AG09309 (cell line): Measurements from ENCODE around the gene CGNL1.

Experiments
- DNase-seq: peaks from one replicate; pipeline ENCODE4 v3.0.0-alpha.2; 2010; ENCODE audit warnings: low read depth
- H3K4me3 ChIP-seq: 2 replicates; pipeline ENCODE4 v1.5.1; 2011; ENCODE audit warnings: mild to moderate bottlenecking, low read depth, low read length, moderate library complexity; ENCODE audit not compliant: control insufficient read depth
- CTCF ChIP-seq: IDR thresholded peaks from 2 replicates; pipeline ENCODE4 v1.5.1; 2011; ENCODE audit warnings: mild to moderate bottlenecking, low read depth, low read length, inconsistent platforms; ENCODE audit not compliant: insufficient read depth, control insufficient read depth; ENCODE audit errors: missing control alignments

The CGNL1 gene

GRCh38 chr15:57337868-57338411 lies 38.4 kb upstream of the CGNL1 start:
- TF ChIP-seq CTCF, result peak; percentile 46
- no peak overlapping the region for H3K4me3 ChIP-seq
- no peak for DNase-seq

- TF ChIP-seq CTCF, result no peak
- DNase-seq, result no peak
- H3K4me3 ChIP-seq, result no peak overlapping the region
Observed at GRCh38 chr15:57339321-57339720, 37.0 kb upstream of the CGNL1 start.

- peak; percentile 82 for TF ChIP-seq CTCF
- no peak overlapping the region for H3K4me3 ChIP-seq
- no peak for DNase-seq
Observed at GRCh38 chr15:57340682-57341259, 35.5 kb upstream of the CGNL1 start.

GRCh38 chr15:57343048-57343447 lies 33.3 kb upstream of the CGNL1 start:
- no peak for DNase-seq
- no peak overlapping the region for H3K4me3 ChIP-seq
- no peak for TF ChIP-seq CTCF

GRCh38 chr15:57343498-57343897 lies 32.8 kb upstream of the CGNL1 start:
- no peak overlapping the region for H3K4me3 ChIP-seq
- no peak for TF ChIP-seq CTCF
- no peak for DNase-seq

- no peak for DNase-seq
- no peak for TF ChIP-seq CTCF
- H3K4me3 ChIP-seq, result no peak overlapping the region
Observed at GRCh38 chr15:57344282-57344681, 32.0 kb upstream of the CGNL1 start.
